Cardiac muscle cell (in vitro differentiated cells and primary cell): Measurements from ENCODE around the gene EIF5. TPM values are rescaled to one million over a fixed set of nuclear protein-coding genes. Genes with fewer than 3 reads are reported as not detected.
A peak's percentile ranks its signal among the peaks of the same experiment; 100 is the strongest.
"Not testable (repeated sequence)": the region's sequence is repeated elsewhere in the genome, so short reads cannot be mapped to it uniquely, and the experiment has no call there.

Experiments
- DNase-seq, 2 donors: peaks; one replicate each; pipeline versions ENCODE4 v3.0.0 to v3.0.0-alpha.2; 2010 to 2017; ENCODE audit warnings: low read depth in 1 of 2, low spot score in 1 of 2
- H3K27ac ChIP-seq: fragments of 200-600 bp; sonication (generic); 2 replicates; pipeline ENCODE4 v1.5.1; 2016
- H3K27me3 ChIP-seq: fragments of 200-600 bp; sonication (generic); 2 replicates; pipeline ENCODE4 v1.6.0; 2016; ENCODE audit warnings: control low read depth
- H3K36me3 ChIP-seq: fragments of 200-600 bp; sonication (generic); 2 replicates; pipeline ENCODE4 v1.5.1; 2016; ENCODE audit warnings: control low read depth
- H3K4me1 ChIP-seq: fragments of 200-600 bp; sonication (generic); 2 replicates; pipeline ENCODE4 v1.8.1; 2017; ENCODE audit warnings: low read depth, mild to moderate bottlenecking, mixed run types
- H3K4me3 ChIP-seq: fragments of 200-600 bp; sonication (generic); 2 replicates; pipeline ENCODE4 v1.5.1; 2016; ENCODE audit warnings: mild to moderate bottlenecking
- H3K9me3 ChIP-seq: fragments of 200-600 bp; sonication (generic); 2 replicates; pipeline ENCODE4 v1.5.1; 2017; ENCODE audit warnings: low read depth, mild to moderate bottlenecking, control low read depth
- CTCF ChIP-seq: IDR thresholded peaks from 2 replicates; pipeline ENCODE4 v1.5.1; 2012; ENCODE audit warnings: low read depth, mild to moderate bottlenecking, low read length
- polyA plus RNA-seq: library from polyadenylated mRNA; unstranded; fragments of >200 nt; fragmentation: Nextera tagmentation; extraction: Ambion mirVana; gene quantifications from 2 replicates; pipeline ENCODE4 v1.2.1, GENCODE V29; 2016
- total RNA-seq: library from RNA; depleted of rRNA; stranded (reverse); fragments of >200 nt; gene quantifications from 2 replicates; pipeline ENCODE4 v1.2.3, GENCODE V29; 2016

The EIF5 gene
- total and polyA plus RNA-seq, 2 experiments from 2014 or later, result 149 to 441 TPM

- Histone ChIP-seq H3K4me1 (no peaks in the 10 kb centered on the region), H3K9me3 (no peaks in the 10 kb centered on the region), H3K36me3 (no peaks in the 10 kb centered on the region), H3K27ac (no peak overlapping the region), H3K27me3 (no peaks in the 10 kb centered on the region), H3K4me3 (no peak overlapping the region)
- peak in 1 of 2 donors; percentile 20 for DNase-seq
- no peak for TF ChIP-seq CTCF
These were observed 22.1 kb downstream of the EIF5 start for GRCh38 chr14:103356024-103356682.

DNA sequence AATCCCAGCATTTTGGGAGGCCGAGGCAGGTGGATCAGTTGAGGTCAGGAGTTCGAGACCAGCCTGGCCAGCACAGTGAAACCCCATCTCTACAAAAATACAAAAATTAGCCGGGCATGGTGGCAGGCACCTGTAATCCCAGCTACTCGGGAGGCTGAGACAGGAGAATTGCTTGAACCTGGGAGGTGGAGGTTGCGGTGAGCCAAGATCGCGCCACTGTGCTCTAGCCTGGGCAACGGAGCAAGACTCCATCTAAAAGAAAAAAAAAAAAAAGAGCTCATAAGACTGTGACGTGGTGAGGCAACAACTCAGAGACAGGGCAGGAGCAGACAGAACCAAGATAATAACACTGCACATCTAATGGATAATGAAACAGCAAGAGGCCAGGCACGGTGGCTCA is 23.5 kb downstream of the EIF5 start:
- not testable (repeated sequence) for H3K27me3 ChIP-seq, H3K27ac ChIP-seq, DNase-seq, H3K36me3 ChIP-seq, H3K4me3 ChIP-seq, H3K4me1 ChIP-seq, H3K9me3 ChIP-seq

GRCh38 chr14:103360548-103360947 is 26.5 kb downstream of the EIF5 start:
- Histone ChIP-seq H3K9me3 (no peaks in the 10 kb centered on the region), H3K27me3 (no peaks in the 10 kb centered on the region), H3K27ac (no peak overlapping the region), H3K4me3 (no peak overlapping the region), H3K36me3 (no peaks in the 10 kb centered on the region), H3K4me1 (no peaks in the 10 kb centered on the region)
- DNase-seq, result no peak
- no peak for TF ChIP-seq CTCF

- no peaks in the 10 kb centered on the region for H3K4me1 ChIP-seq
- H3K36me3 ChIP-seq, result no peaks in the 10 kb centered on the region
- H3K27me3 ChIP-seq, result no peaks in the 10 kb centered on the region
- H3K4me3 ChIP-seq, result no peak overlapping the region
- DNase-seq, result peak in 1 of 2 donors; percentile 95
- no peak overlapping the region for H3K27ac ChIP-seq
- TF ChIP-seq CTCF, result no peak
- no peaks in the 10 kb centered on the region for H3K9me3 ChIP-seq
These were observed 27.8 kb downstream of the EIF5 start for GRCh38 chr14:103361867-103362266.

GRCh38 chr14:103362780-103363179 is 28.7 kb downstream of the EIF5 start:
- Histone ChIP-seq H3K4me3 (no peak overlapping the region), H3K27ac (no peak overlapping the region), H3K4me1 (no peaks in the 10 kb centered on the region), H3K36me3 (no peaks in the 10 kb centered on the region), H3K9me3 (no peaks in the 10 kb centered on the region), H3K27me3 (no peaks in the 10 kb centered on the region)
- TF ChIP-seq CTCF, result no peak
- DNase-seq, result no peak

- no peaks in the 10 kb centered on the region for H3K4me1 ChIP-seq
- no peak overlapping the region for H3K4me3 ChIP-seq
- no peaks in the 10 kb centered on the region for H3K27me3 ChIP-seq
- no peak for TF ChIP-seq CTCF
- no peaks in the 10 kb centered on the region for H3K36me3 ChIP-seq
- no peak overlapping the region for H3K27ac ChIP-seq
- no peak for DNase-seq
- H3K9me3 ChIP-seq, result no peaks in the 10 kb centered on the region
These were observed 32.7 kb downstream of the EIF5 start for GRCh38 chr14:103366741-103367140.
